GM23338 (cell line): ENCODE data around the gene CPNE4. TPM values are rescaled to one million over a fixed set of nuclear protein-coding genes. Genes with fewer than 3 reads are reported as not detected.

Experiments used
- ATAC-seq: fragments of 200-7000 bp; cut with Tn5 transposase; 3 replicates; pipeline ENCODE4 v1.9.1; 2020
- DNase-seq: peaks from one replicate; pipeline ENCODE4 v3.0.0-alpha.2; 2015; ENCODE audit warnings: low spot score
- H2AFZ ChIP-seq: fragments of 200-600 bp; sonication (generic); 2 replicates; pipeline ENCODE4 v1.8.0; 2016; ENCODE audit warnings: antibody characterized with exemption, mild to moderate bottlenecking, moderate library complexity
- H3F3A ChIP-seq: fragments of 200-600 bp; sonication (generic); replicated peaks from 2 replicates; pipeline ENCODE4 v1.8.0; 2017; ENCODE audit warnings: antibody characterized with exemption, mixed run types, low read depth
- H3K27ac ChIP-seq: fragments of 200-600 bp; sonication (generic); 2 replicates; pipeline ENCODE4 v1.6.1; 2016; ENCODE audit warnings: low read depth
- H3K27me3 ChIP-seq: fragments of 200-600 bp; sonication (generic); 2 replicates; pipeline ENCODE4 v1.8.0; 2016; ENCODE audit warnings: mild to moderate bottlenecking, mixed run types, moderate library complexity; ENCODE audit not compliant: insufficient read depth
- H3K36me3 ChIP-seq: fragments of 200-600 bp; sonication (generic); 2 replicates; pipeline ENCODE4 v1.8.0; 2016; ENCODE audit warnings: mild to moderate bottlenecking; ENCODE audit not compliant: insufficient read depth
- H3K4me1 ChIP-seq: fragments of 200-600 bp; sonication (generic); 2 replicates; pipeline ENCODE4 v1.8.0; 2016; ENCODE audit warnings: mild to moderate bottlenecking, moderate library complexity; ENCODE audit not compliant: insufficient read depth
- H3K4me2 ChIP-seq: fragments of 200-600 bp; sonication (generic); 2 replicates; pipeline ENCODE4 v1.7.1; 2017; ENCODE audit warnings: mixed run types
- H3K4me3 ChIP-seq: fragments of 200-600 bp; sonication (generic); 2 replicates; pipeline ENCODE4 v1.6.1; 2016; ENCODE audit warnings: mixed run types
- H3K79me2 ChIP-seq: fragments of 200-600 bp; sonication (generic); replicated peaks from 2 replicates; pipeline ENCODE4 v1.8.0; 2017; ENCODE audit warnings: mild to moderate bottlenecking; ENCODE audit not compliant: insufficient read depth
- H3K9me2 ChIP-seq: fragments of 200-600 bp; sonication (generic); 2 replicates; pipeline ENCODE4 v1.8.0; 2017; ENCODE audit not compliant: insufficient read depth
- H4K20me1 ChIP-seq: fragments of 200-600 bp; sonication (generic); replicated peaks from 2 replicates; pipeline ENCODE4 v1.8.0; 2017; ENCODE audit warnings: mild to moderate bottlenecking; ENCODE audit not compliant: insufficient read depth
- H3K27ac Mint-ChIP-seq: 2 replicates; pipeline ENCODE4 v1.8.0; 2020; ENCODE audit warnings: inconsistent platforms, mild to moderate bottlenecking, moderate library complexity, mixed read lengths
- H3K27me3 Mint-ChIP-seq: 3 replicates; pipeline ENCODE4 v1.8.0; 2022; ENCODE audit warnings: low read depth, mild to moderate bottlenecking, moderate library complexity, mixed read lengths, inconsistent platforms; ENCODE audit not compliant: insufficient read depth, poor library complexity
- H3K36me3 Mint-ChIP-seq: 3 replicates; pipeline ENCODE4 v1.8.0; 2021; ENCODE audit warnings: low read depth, mild to moderate bottlenecking, inconsistent platforms, moderate library complexity, mixed read lengths
- H3K4me1 Mint-ChIP-seq: 3 replicates; pipeline ENCODE4 v1.8.0; 2020; ENCODE audit warnings: mild to moderate bottlenecking, inconsistent platforms, mixed read lengths
- H3K4me3 Mint-ChIP-seq: 3 replicates; pipeline ENCODE4 v1.8.0; 2021; ENCODE audit warnings: moderate library complexity, mild to moderate bottlenecking, inconsistent platforms, mixed read lengths
- H3K9me3 Mint-ChIP-seq: 3 replicates; pipeline ENCODE4 v1.8.0; 2020; ENCODE audit warnings: moderate library complexity, mild to moderate bottlenecking, inconsistent platforms, mixed read lengths
- EZH2 ChIP-seq: fragments of 200-600 bp; sonication (generic); IDR thresholded peaks from one replicate; pipeline ENCODE4 v1.8.0; 2017; ENCODE audit warnings: antibody characterized with exemption, mild to moderate bottlenecking, low read depth; ENCODE audit not compliant: unreplicated experiment
- EZH2phosphoT487 ChIP-seq: fragments of 200-600 bp; sonication (generic); IDR thresholded peaks from one replicate; pipeline ENCODE4 v1.8.1; 2018; ENCODE audit warnings: antibody characterized with exemption; ENCODE audit not compliant: unreplicated experiment
- JUNB ChIP-seq: IDR thresholded peaks from one replicate; pipeline ENCODE4 v1.6.1; 2016; ENCODE audit warnings: antibody characterized with exemption; ENCODE audit not compliant: unreplicated experiment
- NANOG ChIP-seq: IDR thresholded peaks from 2 replicates; pipeline ENCODE4 v1.6.1; 2016; ENCODE audit warnings: antibody characterized with exemption, borderline replicate concordance
- POLR2AphosphoS5 ChIP-seq: IDR thresholded peaks from 2 replicates; pipeline ENCODE4 v1.6.1; 2016; ENCODE audit warnings: antibody characterized with exemption, low read depth
- STAT1 ChIP-seq: IDR thresholded peaks from one replicate; pipeline ENCODE4 v1.6.1; 2016; ENCODE audit warnings: antibody characterized with exemption; ENCODE audit not compliant: unreplicated experiment
- ZNF114 ChIP-seq: fragments of 250-450 bp; sonication (Bioruptor Pico); IDR thresholded peaks from 2 replicates; pipeline ENCODE4 v1.5.0; 2020; ENCODE audit warnings: mild to moderate bottlenecking, moderate library complexity
- ZNF331 ChIP-seq: fragments of 250-450 bp; sonication (Bioruptor Pico); IDR thresholded peaks from 2 replicates; pipeline ENCODE4 v1.5.0; 2020; ENCODE audit warnings: low read depth, mild to moderate bottlenecking, moderate library complexity
- polyA plus RNA-seq: library from polyadenylated mRNA; unstranded; fragments of >200 nt; fragmentation: Nextera tagmentation; extraction: Ambion mirVana; gene quantifications from 2 replicates; pipeline ENCODE4 v1.2.1, GENCODE V29; 2016
- total RNA-seq: library from RNA; depleted of rRNA; stranded (reverse); fragments of >200 nt; shearing (Covaris generic); gene quantifications from 2 replicates; pipeline ENCODE4 v1.2.3, GENCODE V29; 2014
- TF ChIP-seq, protein P1 (sequence below): fragments of 250-450 bp; sonication (Bioruptor Pico); IDR thresholded peaks from 2 replicates; pipeline ENCODE4 v1.5.0; 2020; ENCODE audit warnings: mild to moderate bottlenecking, moderate library complexity
- TF ChIP-seq, protein P2 (sequence below): IDR thresholded peaks from one replicate; pipeline ENCODE4 v1.6.1; 2018; ENCODE audit warnings: antibody characterized with exemption; ENCODE audit not compliant: unreplicated experiment
- TF ChIP-seq, protein P3 (sequence below), 2 experiments: fragments of 200-600 bp in 1 of 2; sonication (generic) in 1 of 2; conservative IDR thresholded peaks; 2 replicates each; pipeline versions ENCODE4 v1.5.1 to v1.6.1; 2016 to 2017; ENCODE audit warnings: antibody characterized with exemption in 2 of 2, low read depth in 2 of 2, mild to moderate bottlenecking in 2 of 2, moderate library complexity in 1 of 2

The CPNE4 gene
- total and polyA plus RNA-seq, 2 experiments from 2014 or later, result 2.0 to 6.5 TPM

DNA sequence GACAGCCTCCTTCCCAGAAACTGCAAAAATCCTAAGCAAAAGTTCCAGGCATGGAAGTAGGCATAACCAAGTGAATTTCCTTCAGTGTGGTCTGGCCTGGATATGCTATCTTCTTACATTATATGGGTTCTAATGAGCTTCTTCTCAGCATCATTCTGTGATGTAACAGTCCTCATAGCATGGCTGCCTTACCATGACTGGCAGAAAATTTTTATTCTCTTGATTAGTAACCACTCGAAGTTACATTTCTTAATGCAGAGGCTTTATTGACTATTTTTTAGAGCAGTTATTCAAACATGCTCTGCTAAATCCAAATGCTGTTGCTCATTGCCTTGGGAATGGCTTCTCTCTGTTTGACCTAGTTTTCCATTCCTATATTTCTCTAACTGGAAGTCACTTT is 21.1 kb upstream of the CPNE4 start (continued):
- TF ChIP-seq, protein P1, sequence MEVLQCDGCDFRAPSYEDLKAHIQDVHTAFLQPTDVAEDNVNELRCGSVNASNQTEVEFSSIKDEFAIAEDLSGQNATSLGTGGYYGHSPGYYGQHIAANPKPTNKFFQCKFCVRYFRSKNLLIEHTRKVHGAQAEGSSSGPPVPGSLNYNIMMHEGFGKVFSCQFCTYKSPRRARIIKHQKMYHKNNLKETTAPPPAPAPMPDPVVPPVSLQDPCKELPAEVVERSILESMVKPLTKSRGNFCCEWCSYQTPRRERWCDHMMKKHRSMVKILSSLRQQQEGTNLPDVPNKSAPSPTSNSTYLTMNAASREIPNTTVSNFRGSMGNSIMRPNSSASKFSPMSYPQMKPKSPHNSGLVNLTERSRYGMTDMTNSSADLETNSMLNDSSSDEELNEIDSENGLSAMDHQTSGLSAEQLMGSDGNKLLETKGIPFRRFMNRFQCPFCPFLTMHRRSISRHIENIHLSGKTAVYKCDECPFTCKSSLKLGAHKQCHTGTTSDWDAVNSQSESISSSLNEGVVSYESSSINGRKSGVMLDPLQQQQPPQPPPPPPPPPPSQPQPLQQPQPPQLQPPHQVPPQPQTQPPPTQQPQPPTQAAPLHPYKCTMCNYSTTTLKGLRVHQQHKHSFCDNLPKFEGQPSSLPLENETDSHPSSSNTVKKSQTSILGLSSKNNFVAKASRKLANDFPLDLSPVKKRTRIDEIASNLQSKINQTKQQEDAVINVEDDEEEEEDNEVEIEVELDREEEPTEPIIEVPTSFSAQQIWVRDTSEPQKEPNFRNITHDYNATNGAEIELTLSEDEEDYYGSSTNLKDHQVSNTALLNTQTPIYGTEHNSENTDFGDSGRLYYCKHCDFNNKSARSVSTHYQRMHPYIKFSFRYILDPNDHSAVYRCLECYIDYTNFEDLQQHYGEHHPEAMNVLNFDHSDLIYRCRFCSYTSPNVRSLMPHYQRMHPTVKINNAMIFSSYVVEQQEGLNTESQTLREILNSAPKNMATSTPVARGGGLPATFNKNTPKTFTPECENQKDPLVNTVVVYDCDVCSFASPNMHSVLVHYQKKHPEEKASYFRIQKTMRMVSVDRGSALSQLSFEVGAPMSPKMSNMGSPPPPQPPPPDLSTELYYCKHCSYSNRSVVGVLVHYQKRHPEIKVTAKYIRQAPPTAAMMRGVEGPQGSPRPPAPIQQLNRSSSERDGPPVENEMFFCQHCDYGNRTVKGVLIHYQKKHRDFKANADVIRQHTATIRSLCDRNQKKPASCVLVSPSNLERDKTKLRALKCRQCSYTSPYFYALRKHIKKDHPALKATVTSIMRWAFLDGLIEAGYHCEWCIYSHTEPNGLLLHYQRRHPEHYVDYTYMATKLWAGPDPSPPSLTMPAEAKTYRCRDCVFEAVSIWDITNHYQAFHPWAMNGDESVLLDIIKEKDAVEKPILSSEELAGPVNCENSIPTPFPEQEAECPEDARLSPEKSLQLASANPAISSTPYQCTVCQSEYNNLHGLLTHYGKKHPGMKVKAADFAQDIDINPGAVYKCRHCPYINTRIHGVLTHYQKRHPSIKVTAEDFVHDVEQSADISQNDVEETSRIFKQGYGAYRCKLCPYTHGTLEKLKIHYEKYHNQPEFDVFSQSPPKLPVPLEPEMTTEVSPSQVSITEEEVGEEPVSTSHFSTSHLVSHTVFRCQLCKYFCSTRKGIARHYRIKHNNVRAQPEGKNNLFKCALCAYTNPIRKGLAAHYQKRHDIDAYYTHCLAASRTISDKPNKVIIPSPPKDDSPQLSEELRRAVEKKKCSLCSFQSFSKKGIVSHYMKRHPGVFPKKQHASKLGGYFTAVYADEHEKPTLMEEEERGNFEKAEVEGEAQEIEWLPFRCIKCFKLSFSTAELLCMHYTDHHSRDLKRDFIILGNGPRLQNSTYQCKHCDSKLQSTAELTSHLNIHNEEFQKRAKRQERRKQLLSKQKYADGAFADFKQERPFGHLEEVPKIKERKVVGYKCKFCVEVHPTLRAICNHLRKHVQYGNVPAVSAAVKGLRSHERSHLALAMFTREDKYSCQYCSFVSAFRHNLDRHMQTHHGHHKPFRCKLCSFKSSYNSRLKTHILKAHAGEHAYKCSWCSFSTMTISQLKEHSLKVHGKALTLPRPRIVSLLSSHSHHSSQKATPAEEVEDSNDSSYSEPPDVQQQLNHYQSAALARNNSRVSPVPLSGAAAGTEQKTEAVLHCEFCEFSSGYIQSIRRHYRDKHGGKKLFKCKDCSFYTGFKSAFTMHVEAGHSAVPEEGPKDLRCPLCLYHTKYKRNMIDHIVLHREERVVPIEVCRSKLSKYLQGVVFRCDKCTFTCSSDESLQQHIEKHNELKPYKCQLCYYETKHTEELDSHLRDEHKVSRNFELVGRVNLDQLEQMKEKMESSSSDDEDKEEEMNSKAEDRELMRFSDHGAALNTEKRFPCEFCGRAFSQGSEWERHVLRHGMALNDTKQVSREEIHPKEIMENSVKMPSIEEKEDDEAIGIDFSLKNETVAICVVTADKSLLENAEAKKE (CRISPR knock-in tag), result no peak
- no peak for TF ChIP-seq JUNB
- no peak for TF ChIP-seq STAT1
- TF ChIP-seq NANOG, result no peak
- no peak for TF ChIP-seq EZH2phosphoT487
- TF ChIP-seq ZNF114, result no peak

DNA sequence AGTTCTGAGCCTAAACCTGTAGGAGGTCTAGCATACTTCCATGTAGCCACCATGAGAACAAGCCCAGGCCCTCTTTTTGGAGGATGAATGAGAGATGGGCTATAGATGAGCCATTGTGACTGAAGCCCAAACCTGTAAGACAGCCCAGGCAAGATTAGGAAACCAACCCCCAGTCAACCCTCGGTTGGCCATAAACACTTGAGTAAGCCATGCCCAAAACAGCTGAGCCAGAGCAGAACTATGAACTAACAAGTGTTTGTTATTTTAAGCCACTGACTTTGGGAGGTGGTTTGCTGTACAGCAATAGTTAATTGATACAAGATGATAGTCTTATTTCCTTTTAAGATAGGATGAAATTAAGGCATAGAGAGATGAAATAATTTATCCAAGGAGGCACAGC is 12.4 kb upstream of the CPNE4 start:
- no peak overlapping the region for H2AFZ ChIP-seq
- Mint-ChIP-seq H3K9me3 (no peaks in the 10 kb centered on the region; the same call in 2 of the 3 replicates), H3K36me3 (no peaks in the 10 kb centered on the region), H3K27ac (no peak overlapping the region), H3K4me1 (no peaks in the 10 kb centered on the region), H3K27me3 (peaks cover 4% of the 10 kb centered on the region), H3K4me3 (no peak overlapping the region)
- H3K36me3 ChIP-seq, result no peaks in the 10 kb centered on the region
- H3K27ac ChIP-seq, result no peak overlapping the region
- H3K9me2 ChIP-seq, result no peaks in the 10 kb centered on the region
- no peaks in the 10 kb centered on the region for H3K27me3 ChIP-seq
- no peak overlapping the region for H3K4me2 ChIP-seq
- H3K4me3 ChIP-seq, result no peak overlapping the region
- H4K20me1 ChIP-seq, result no peaks in the 10 kb centered on the region
- H3K79me2 ChIP-seq, result no peaks in the 10 kb centered on the region
- no peaks in the 10 kb centered on the region for H3F3A ChIP-seq
- H3K4me1 ChIP-seq, result no peaks in the 10 kb centered on the region
- ATAC-seq (no peak), DNase-seq (no peak)
- TF ChIP-seq POLR2AphosphoS5, result no peak
- TF ChIP-seq, protein P2, sequence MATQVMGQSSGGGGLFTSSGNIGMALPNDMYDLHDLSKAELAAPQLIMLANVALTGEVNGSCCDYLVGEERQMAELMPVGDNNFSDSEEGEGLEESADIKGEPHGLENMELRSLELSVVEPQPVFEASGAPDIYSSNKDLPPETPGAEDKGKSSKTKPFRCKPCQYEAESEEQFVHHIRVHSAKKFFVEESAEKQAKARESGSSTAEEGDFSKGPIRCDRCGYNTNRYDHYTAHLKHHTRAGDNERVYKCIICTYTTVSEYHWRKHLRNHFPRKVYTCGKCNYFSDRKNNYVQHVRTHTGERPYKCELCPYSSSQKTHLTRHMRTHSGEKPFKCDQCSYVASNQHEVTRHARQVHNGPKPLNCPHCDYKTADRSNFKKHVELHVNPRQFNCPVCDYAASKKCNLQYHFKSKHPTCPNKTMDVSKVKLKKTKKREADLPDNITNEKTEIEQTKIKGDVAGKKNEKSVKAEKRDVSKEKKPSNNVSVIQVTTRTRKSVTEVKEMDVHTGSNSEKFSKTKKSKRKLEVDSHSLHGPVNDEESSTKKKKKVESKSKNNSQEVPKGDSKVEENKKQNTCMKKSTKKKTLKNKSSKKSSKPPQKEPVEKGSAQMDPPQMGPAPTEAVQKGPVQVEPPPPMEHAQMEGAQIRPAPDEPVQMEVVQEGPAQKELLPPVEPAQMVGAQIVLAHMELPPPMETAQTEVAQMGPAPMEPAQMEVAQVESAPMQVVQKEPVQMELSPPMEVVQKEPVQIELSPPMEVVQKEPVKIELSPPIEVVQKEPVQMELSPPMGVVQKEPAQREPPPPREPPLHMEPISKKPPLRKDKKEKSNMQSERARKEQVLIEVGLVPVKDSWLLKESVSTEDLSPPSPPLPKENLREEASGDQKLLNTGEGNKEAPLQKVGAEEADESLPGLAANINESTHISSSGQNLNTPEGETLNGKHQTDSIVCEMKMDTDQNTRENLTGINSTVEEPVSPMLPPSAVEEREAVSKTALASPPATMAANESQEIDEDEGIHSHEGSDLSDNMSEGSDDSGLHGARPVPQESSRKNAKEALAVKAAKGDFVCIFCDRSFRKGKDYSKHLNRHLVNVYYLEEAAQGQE, result no peak
- TF ChIP-seq, protein P3, sequence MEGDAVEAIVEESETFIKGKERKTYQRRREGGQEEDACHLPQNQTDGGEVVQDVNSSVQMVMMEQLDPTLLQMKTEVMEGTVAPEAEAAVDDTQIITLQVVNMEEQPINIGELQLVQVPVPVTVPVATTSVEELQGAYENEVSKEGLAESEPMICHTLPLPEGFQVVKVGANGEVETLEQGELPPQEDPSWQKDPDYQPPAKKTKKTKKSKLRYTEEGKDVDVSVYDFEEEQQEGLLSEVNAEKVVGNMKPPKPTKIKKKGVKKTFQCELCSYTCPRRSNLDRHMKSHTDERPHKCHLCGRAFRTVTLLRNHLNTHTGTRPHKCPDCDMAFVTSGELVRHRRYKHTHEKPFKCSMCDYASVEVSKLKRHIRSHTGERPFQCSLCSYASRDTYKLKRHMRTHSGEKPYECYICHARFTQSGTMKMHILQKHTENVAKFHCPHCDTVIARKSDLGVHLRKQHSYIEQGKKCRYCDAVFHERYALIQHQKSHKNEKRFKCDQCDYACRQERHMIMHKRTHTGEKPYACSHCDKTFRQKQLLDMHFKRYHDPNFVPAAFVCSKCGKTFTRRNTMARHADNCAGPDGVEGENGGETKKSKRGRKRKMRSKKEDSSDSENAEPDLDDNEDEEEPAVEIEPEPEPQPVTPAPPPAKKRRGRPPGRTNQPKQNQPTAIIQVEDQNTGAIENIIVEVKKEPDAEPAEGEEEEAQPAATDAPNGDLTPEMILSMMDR (conservative IDR thresholded peaks at IDR 0.05; ENCODE audit: low read depth in 2 of 2), result no peak
- TF ChIP-seq ZNF331, result no peak
- no peak for TF ChIP-seq ZNF114
- TF ChIP-seq EZH2, result no peak
- no peak for TF ChIP-seq STAT1
